ENCODE data around the gene MBTPS1.

- TF ChIP-seq EGR1 (IDR thresholded peaks at IDR 0.05; ENCODE audit: low read depth in 2 of 2) = no peak
- TF ChIP-seq CTCF (IDR thresholded peaks at IDR 0.05; ENCODE audit: low read depth, low read length, missing input control) = no peak
- TF ChIP-seq ATF3 (IDR thresholded peaks at IDR 0.05) = no peak
- TF ChIP-seq REST (IDR thresholded peaks at IDR 0.05) = no peak
- TF ChIP-seq JUND (IDR thresholded peaks at IDR 0.05) = no peak
- TF ChIP-seq MAX (IDR thresholded peaks at IDR 0.05) = no peak
- TF ChIP-seq TAF1 (conservative IDR thresholded peaks at IDR 0.05) = no peak
Measured at GRCh38 chr16:84090211-84090610, 26.5 kb downstream of the MBTPS1 start.

Measured in liver (tissue), 3 donors.